Panc1 (cell line): ENCODE results near the gene ROR1. TPM values are rescaled to one million over a fixed set of nuclear protein-coding genes. Genes with fewer than 3 reads are reported as not detected.

ENCODE experiments used
- ATAC-seq: fragments of 200-7000 bp; cut with Tn5 transposase; 2 replicates; pipeline ENCODE4 v1.9.1; 2020; ENCODE audit warnings: mild to moderate bottlenecking, moderate library complexity
- BruUV-seq: library from RNA; stranded (reverse); fragments of 400-500 nt; replicated peaks from 2 replicates; lab custom pipeline; 2021; lab: Mats Ljungman, UMichigan
- CTCF ChIA-PET: fragments of 300-600 bp; sonication (Branson Sonifier 250); formaldehyde crosslinking; loops from one replicate; lab custom pipeline; 2022; ENCODE audit warnings: antibody characterized with exemption; lab: Charles Lee
- POLR2A ChIA-PET: fragments of 300-600 bp; sonication (Branson Sonifier 250); formaldehyde crosslinking; loops from one replicate; lab custom pipeline; 2022; ENCODE audit warnings: antibody characterized with exemption; lab: Charles Lee
- DNase-seq: peaks from one replicate; pipeline ENCODE4 v3.0.0-alpha.2; 2010; ENCODE audit warnings: low read depth, low spot score
- H3K27ac ChIP-seq: 2 replicates; pipeline ENCODE4 v1.5.1; 2011; ENCODE audit warnings: mild to moderate bottlenecking, low read length, inconsistent platforms
- H3K27me3 ChIP-seq: fragments of 200-500 bp; sonication (Bioruptor generic); 2 replicates; pipeline ENCODE4 v1.6.0; 2014; ENCODE audit warnings: low read length, inconsistent platforms; ENCODE audit not compliant: control insufficient read depth, insufficient read depth
- H3K36me3 ChIP-seq: fragments of 200-500 bp; sonication (Bioruptor generic); 2 replicates; pipeline ENCODE4 v1.5.1; 2014; ENCODE audit warnings: inconsistent platforms, mild to moderate bottlenecking, low read length, moderate library complexity; ENCODE audit not compliant: control insufficient read depth, insufficient read depth
- H3K4me1 ChIP-seq: 2 replicates; pipeline ENCODE4 v1.5.1; 2011; ENCODE audit warnings: inconsistent platforms, mild to moderate bottlenecking, low read length, moderate library complexity; ENCODE audit not compliant: control insufficient read depth, insufficient read depth
- H3K4me3 ChIP-seq, 2 experiments: 2 replicates each; pipeline ENCODE4 v1.5.1; 2011 to 2012; ENCODE audit warnings: low read depth in 2 of 2, low read length in 2 of 2, mild to moderate bottlenecking in 2 of 2, inconsistent platforms in 1 of 2, moderate library complexity in 1 of 2
- H3K9me3 ChIP-seq: fragments of 200-500 bp; sonication (Bioruptor generic); 2 replicates; pipeline ENCODE4 v1.5.1; 2014; ENCODE audit warnings: low read depth, mild to moderate bottlenecking, inconsistent platforms, low read length, moderate library complexity; ENCODE audit not compliant: control insufficient read depth, insufficient read depth
- CTCF ChIP-seq: fragments of 450-650 bp; IDR thresholded peaks from 2 replicates; pipeline ENCODE4 v1.5.1; 2017; ENCODE audit warnings: mild to moderate bottlenecking
- POLR2AphosphoS5 ChIP-seq: IDR thresholded peaks from 2 replicates; pipeline ENCODE4 v1.6.1; 2012; ENCODE audit warnings: mild to moderate bottlenecking, low read depth, low read length, moderate library complexity
- REST ChIP-seq, 2 experiments: IDR thresholded peaks; 2 replicates each; pipeline ENCODE4 v1.6.1; 2011 to 2012; ENCODE audit warnings: low read depth in 2 of 2, control low read depth in 1 of 2, low read length in 1 of 2, mild to moderate bottlenecking in 1 of 2, moderate library complexity in 1 of 2; ENCODE audit not compliant: insufficient read depth in 1 of 2
- SIN3A ChIP-seq: IDR thresholded peaks from 2 replicates; pipeline ENCODE4 v1.6.1; 2012; ENCODE audit warnings: low read depth, mild to moderate bottlenecking, low read length, moderate library complexity, borderline replicate concordance; ENCODE audit not compliant: insufficient read depth
- TCF7L2 ChIP-seq: IDR thresholded peaks from 2 replicates; pipeline ENCODE4 v1.6.1; 2011; ENCODE audit warnings: mild to moderate bottlenecking, low read depth, low read length, inconsistent platforms
- in situ Hi-C: cut with HindIII; loops from 2 replicates; pipeline ENCODE4 v1.10.0; 2016; ENCODE audit warnings: low sequenced_read_pairs, low pct_unique_long_range_greater_than_20kb
- intact Hi-C: fragments of 100-400 bp; cut with micrococcal nuclease; formaldehyde crosslinking; loops from one replicate; pipeline ENCODE4 v1.10.0; 2022; ENCODE audit not compliant: unreplicated experiment
- total RNA-seq: library from RNA; stranded (reverse); gene quantifications from one replicate; pipeline ENCODE4 v1.2.1, GENCODE V29; 2021; ENCODE audit not compliant: unreplicated experiment

Gene ROR1
- total RNA-seq, 1 experiment from 2014 or later = 19.3 TPM

GRCh38 chr1:63777286-63777685 lies 3.5 kb downstream of the ROR1 start:
- peak overlapping the region; percentile 78 for H3K27ac ChIP-seq
- no peaks in the 10 kb centered on the region for H3K36me3 ChIP-seq
- intact Hi-C loops (loop anchor here (10.0 kb wide), 4 partner anchors 88 to 468 kb away; no protein-coding TSS in a partner anchor), in situ Hi-C loops (no loop called here)
- no peak for DNase-seq
- H3K4me1 ChIP-seq = peaks cover 64% of the 10 kb centered on the region
- no peak for ATAC-seq
- H3K4me3 ChIP-seq = peak overlapping the region; percentile 7 to 88; a peak in 1 of 4 replicates
- no TSS peak for BruUV-seq
- no peaks in the 10 kb centered on the region for H3K9me3 ChIP-seq
- TF ChIP-seq SIN3A = no peak
- TF ChIP-seq REST (IDR thresholded peaks at IDR 0.05; ENCODE audit: insufficient read depth in 1 of 2, low read depth in 2 of 2, low read length in 1 of 2) = no peak
- TF ChIP-seq CTCF = peak; percentile 46
- POLR2A ChIA-PET = no interaction called here
- CTCF ChIA-PET = interaction anchor here (1.0 kb wide), 1 partner anchor 17 kb away, joined by 3 read pairs; no protein-coding TSS in a partner anchor
- no peaks in the 10 kb centered on the region for H3K27me3 ChIP-seq

- Histone ChIP-seq H3K27ac (peak overlapping the region; percentile 46), H3K4me1 (peaks cover 55% of the 10 kb centered on the region), H3K9me3 (no peaks in the 10 kb centered on the region), H3K36me3 (no peaks in the 10 kb centered on the region), H3K4me3 (no peak overlapping the region), H3K27me3 (no peaks in the 10 kb centered on the region)
- ChIA-PET POLR2A (interaction anchor here (0.5 kb wide), 1 partner anchor 1069 kb away, joined by 9 read pairs; no protein-coding TSS in a partner anchor), CTCF (interaction anchor here (1.5 kb wide), 1 partner anchor 86 kb away, joined by 5 read pairs; no protein-coding TSS in a partner anchor)
- intact Hi-C loops = loop anchor here (10.0 kb wide), 4 partner anchors 87 to 467 kb away; no protein-coding TSS in a partner anchor
- ATAC-seq (no peak), DNase-seq (no peak)
- no TSS peak for BruUV-seq
- in situ Hi-C loops = no loop called here
- TF ChIP-seq REST (IDR thresholded peaks at IDR 0.05; ENCODE audit: insufficient read depth in 1 of 2, low read depth in 2 of 2, low read length in 1 of 2) = no peak
- no peak for TF ChIP-seq TCF7L2
- TF ChIP-seq CTCF = no peak
- no peak for TF ChIP-seq POLR2AphosphoS5
These were observed 4.4 kb downstream of the ROR1 start for GRCh38 chr1:63777965-63778880.
